Activated gamma-delta T cell treated with anti-CD3 and anti-CD28 coated beads, Interleukin-2, amount 50 U/mL, for 16 hours (primary cell): Measurements from ENCODE around the gene TM9SF4.

Experiments
- DNase-seq: peaks from one replicate; pipeline ENCODE4 v3.0.0-alpha.2; 2020; ENCODE audit warnings: low read depth

TM9SF4 gene

GRCh38 chr20:32109392-32110172 lies at the start of gene TM9SF4:
TM9SF4 (plus strand) TSS chr20:32109714; CDS start chr20:32109741, 27 bp downstream.
- DNase-seq = peak; percentile 82

GRCh38 chr20:32062776-32063170 lies 46.7 kb upstream of the TM9SF4 start:
- DNase-seq = no peak

GRCh38 chr20:32063695-32064094 lies 45.8 kb upstream of the TM9SF4 start:
- no peak for DNase-seq

GRCh38 chr20:32064667-32065066 lies 44.8 kb upstream of the TM9SF4 start:
- DNase-seq = no peak

GRCh38 chr20:32067234-32067821 lies 42.2 kb upstream of the TM9SF4 start:
- DNase-seq = no peak

- no peak for DNase-seq
These were observed 41.3 kb upstream of the TM9SF4 start for GRCh38 chr20:32068174-32068573.

- no peak for DNase-seq
These were observed 39.8 kb upstream of the TM9SF4 start for GRCh38 chr20:32069711-32070110.

- DNase-seq = no peak
These were observed 39.2 kb upstream of the TM9SF4 start for GRCh38 chr20:32070282-32070681.

GRCh38 chr20:32070690-32071213 lies 38.8 kb upstream of the TM9SF4 start:
- DNase-seq = no peak

- DNase-seq = no peak
These were observed 37.9 kb upstream of the TM9SF4 start for GRCh38 chr20:32071395-32072167.

- DNase-seq = no peak
These were observed 37.3 kb upstream of the TM9SF4 start for GRCh38 chr20:32072168-32072750.

GRCh38 chr20:32075534-32075933 lies 34.0 kb upstream of the TM9SF4 start:
- DNase-seq = no peak

GRCh38 chr20:32077190-32077589 lies 32.3 kb upstream of the TM9SF4 start:
- DNase-seq = no peak

GRCh38 chr20:32078322-32078721 lies 31.2 kb upstream of the TM9SF4 start:
- no peak for DNase-seq

- DNase-seq = no peak
These were observed 30.7 kb upstream of the TM9SF4 start for GRCh38 chr20:32078791-32079190.

GRCh38 chr20:32079655-32080109 lies 29.8 kb upstream of the TM9SF4 start:
- no peak for DNase-seq

GRCh38 chr20:32080783-32081182 lies 28.7 kb upstream of the TM9SF4 start:
- no peak for DNase-seq

GRCh38 chr20:32083469-32083868 lies 26.0 kb upstream of the TM9SF4 start:
- no peak for DNase-seq

GRCh38 chr20:32087070-32087469 lies 22.4 kb upstream of the TM9SF4 start:
- DNase-seq = no peak

GRCh38 chr20:32088759-32089158 lies 20.8 kb upstream of the TM9SF4 start:
- no peak for DNase-seq

GRCh38 chr20:32089637-32090362 lies 19.7 kb upstream of the TM9SF4 start:
- no peak for DNase-seq
